Neuronal stem cell (in vitro differentiated cells): ENCODE results near the gene TPRN.

Source experiments
- DNase-seq: peaks from one replicate; pipeline ENCODE4 v3.0.0-alpha.2; 2013; ENCODE audit warnings: low spot score
- H2AFZ ChIP-seq: one replicate; pipeline ENCODE4 v1.6.1; 2013; ENCODE audit warnings: mild to moderate bottlenecking, low read length, inconsistent platforms
- H2AK5ac ChIP-seq: 2 replicates; pipeline ENCODE4 v1.6.1; 2013; ENCODE audit warnings: low read depth, mild to moderate bottlenecking, inconsistent platforms, low read length, moderate library complexity, mixed read lengths
- H2BK120ac ChIP-seq: 2 replicates; pipeline ENCODE4 v1.6.1; 2013; ENCODE audit warnings: low read depth, mild to moderate bottlenecking, inconsistent platforms, low read length, moderate library complexity, mixed read lengths
- H2BK12ac ChIP-seq: one replicate; pipeline ENCODE4 v1.6.1; 2013; ENCODE audit warnings: low read length, inconsistent platforms
- H2BK15ac ChIP-seq: 2 replicates; pipeline ENCODE4 v1.6.1; 2013; ENCODE audit warnings: mild to moderate bottlenecking, low read length, inconsistent platforms, mixed read lengths
- H2BK5ac ChIP-seq: one replicate; pipeline ENCODE4 v1.6.1; 2013; ENCODE audit warnings: inconsistent platforms, mild to moderate bottlenecking, low read length, moderate library complexity
- H3K14ac ChIP-seq: one replicate; pipeline ENCODE4 v1.6.1; 2013; ENCODE audit warnings: low read length, inconsistent platforms
- H3K18ac ChIP-seq: 2 replicates; pipeline ENCODE4 v1.6.1; 2013; ENCODE audit warnings: low read length, inconsistent platforms
- H3K23ac ChIP-seq: 2 replicates; pipeline ENCODE4 v1.6.1; 2013; ENCODE audit warnings: low read depth, mild to moderate bottlenecking, mixed read lengths, low read length, inconsistent platforms; ENCODE audit not compliant: poor library complexity
- H3K27ac ChIP-seq: replicated peaks from 3 replicates; pipeline ENCODE4 v1.5.1; 2013; ENCODE audit warnings: low read length, inconsistent platforms
- H3K27me3 ChIP-seq, 3 experiments: 2 replicates each; pipeline ENCODE4 v1.6.1; 2013; ENCODE audit warnings: low read length in 3 of 3, mild to moderate bottlenecking in 2 of 3, inconsistent platforms in 1 of 3, low read depth in 1 of 3, mixed read lengths in 1 of 3, moderate library complexity in 1 of 3; ENCODE audit not compliant: control insufficient read depth in 3 of 3, insufficient read depth in 3 of 3
- H3K36me3 ChIP-seq, 2 donors: replicated peaks in 1 of 2; 2 replicates each; pipeline ENCODE4 v1.6.1; 2013; ENCODE audit warnings: low read length in 2 of 2; ENCODE audit not compliant: control insufficient read depth in 2 of 2, insufficient read depth in 2 of 2
- H3K4ac ChIP-seq: 2 replicates; pipeline ENCODE4 v1.6.1; 2013; ENCODE audit warnings: inconsistent platforms, mild to moderate bottlenecking, low read length, moderate library complexity
- H3K4me1 ChIP-seq, 2 donors: 1 replicate in 1 of 2; 2 replicates in 1 of 2; pipeline ENCODE4 v1.6.1; 2013; ENCODE audit warnings: low read length in 2 of 2, low read depth in 1 of 2; ENCODE audit not compliant: control insufficient read depth in 2 of 2, insufficient read depth in 1 of 2
- H3K4me2 ChIP-seq: one replicate; pipeline ENCODE4 v1.6.1; 2013; ENCODE audit warnings: mild to moderate bottlenecking, low read length, inconsistent platforms; ENCODE audit not compliant: insufficient read depth, poor library complexity, severe bottlenecking
- H3K4me3 ChIP-seq, 2 donors: 2 replicates each; pipeline ENCODE4 v1.5.1; 2013; ENCODE audit warnings: low read length in 2 of 2, mild to moderate bottlenecking in 2 of 2, inconsistent platforms in 1 of 2, moderate library complexity in 1 of 2
- H3K79me1 ChIP-seq: one replicate; pipeline ENCODE4 v1.6.1; 2013; ENCODE audit warnings: low read depth, mild to moderate bottlenecking, inconsistent platforms, low read length, moderate library complexity
- H3K9ac ChIP-seq: one replicate; pipeline ENCODE4 v1.6.1; 2013; ENCODE audit warnings: mild to moderate bottlenecking, low read depth, low read length, inconsistent platforms; ENCODE audit not compliant: poor library complexity
- H3K9me3 ChIP-seq, 2 donors: replicated peaks in 1 of 2; 2 replicates each; pipeline versions ENCODE3 to v1.6.1; 2013; ENCODE audit warnings: low read length in 2 of 2, mild to moderate bottlenecking in 2 of 2, inconsistent platforms in 1 of 2, low read depth in 1 of 2, mixed read lengths in 1 of 2, moderate library complexity in 1 of 2; ENCODE audit not compliant: control insufficient read depth in 2 of 2, insufficient read depth in 1 of 2
- H4K8ac ChIP-seq: one replicate; pipeline ENCODE4 v1.6.1; 2013; ENCODE audit warnings: low read depth, mild to moderate bottlenecking, inconsistent platforms, low read length, moderate library complexity
- H4K91ac ChIP-seq: one replicate; pipeline ENCODE4 v1.6.1; 2013; ENCODE audit warnings: low read length, low read depth, mild to moderate bottlenecking, inconsistent platforms; ENCODE audit not compliant: poor library complexity
- WGBS, 2 donors: extraction: QIAGEN DNeasy Blood & Tissue Kit; methylation state at CpG; one replicate each; pipeline ENCODE4 v1.1.7; 2013; ENCODE audit warnings: missing lambda C conversion rate in 2 of 2, mixed read lengths in 1 of 2; ENCODE audit not compliant: insufficient read length in 2 of 2, insufficient replicate concordance in 1 of 2; ENCODE audit errors: extremely low coverage in 2 of 2; 5-methylcytosine and 5-hydroxymethylcytosine counted together

Gene TPRN

GRCh38 chr9:137160054-137160425 lies 40.5 kb downstream of the TPRN start:
- Histone ChIP-seq H3K4me1 (peaks cover 8% of the 10 kb centered on the region in 2 donors), H3K36me3 (no peaks in the 10 kb centered on the region)
- no CpG with 5 or more reads among the region's 17 CpGs for WGBS, 2 donors

GRCh38 chr9:137159105-137160053 lies 41.2 kb downstream of the TPRN start:
- no peak overlapping the region for H2BK12ac ChIP-seq
- peaks cover 8% of the 10 kb centered on the region in 2 donors for H3K4me1 ChIP-seq
- H3K27ac ChIP-seq, result no peak overlapping the region
- peaks cover 0 to 9% of the 10 kb centered on the region in 2 donors for H3K9me3 ChIP-seq
- no peak overlapping the region for H2BK5ac ChIP-seq
- no peak overlapping the region for H3K9ac ChIP-seq
- WGBS, 2 donors, result no CpG with 5 or more reads among the region's 14 CpGs
- H3K18ac ChIP-seq, result no peak overlapping the region
- H3K79me1 ChIP-seq, result peaks cover 3% of the 10 kb centered on the region
- no peak overlapping the region for H2AFZ ChIP-seq
- H2BK15ac ChIP-seq, result no peak overlapping the region
- H3K14ac ChIP-seq, result no peak overlapping the region
- peak overlapping the region in 1 of 2 donors; percentile 45 for H3K4me3 ChIP-seq
- H4K91ac ChIP-seq, result no peak overlapping the region
- no peaks in the 10 kb centered on the region for H3K36me3 ChIP-seq
- H2BK120ac ChIP-seq, result no peak overlapping the region
- no peak overlapping the region for H2AK5ac ChIP-seq
- H3K23ac ChIP-seq, result peak overlapping the region; percentile 65
- no peak overlapping the region for H3K4ac ChIP-seq
- no peak overlapping the region for H3K4me2 ChIP-seq
- no peak for DNase-seq
- H4K8ac ChIP-seq, result no peak overlapping the region
- peaks cover 27 to 92% (median 91%) of the 10 kb centered on the region in 3 experiments for H3K27me3 ChIP-seq

More at GRCh38 chr9:137160054-137160425, 40.5 kb downstream of the TPRN start:
- peaks cover 0 to 9% of the 10 kb centered on the region in 2 donors for H3K9me3 ChIP-seq
- H4K8ac ChIP-seq, result peak overlapping the region; percentile 17
- H2AK5ac ChIP-seq, result no peak overlapping the region
- H3K27me3 ChIP-seq, result peaks cover 27 to 93% (median 92%) of the 10 kb centered on the region in 3 experiments
- no peak overlapping the region for H2BK120ac ChIP-seq
- no peak overlapping the region for H3K4me2 ChIP-seq
- H2BK5ac ChIP-seq, result no peak overlapping the region
- no peak overlapping the region for H2BK12ac ChIP-seq
- DNase-seq, result no peak
- H2BK15ac ChIP-seq, result no peak overlapping the region
- H3K79me1 ChIP-seq, result peaks cover 3% of the 10 kb centered on the region
- no peak overlapping the region for H3K9ac ChIP-seq
- no peak overlapping the region for H3K18ac ChIP-seq
- no peak overlapping the region for H3K4ac ChIP-seq
- no peak overlapping the region for H3K14ac ChIP-seq
- no peak overlapping the region for H2AFZ ChIP-seq
- H3K4me3 ChIP-seq, result no peak overlapping the region
- no peak overlapping the region for H4K91ac ChIP-seq
- peak overlapping the region; percentile 65 for H3K23ac ChIP-seq
- no peak overlapping the region for H3K27ac ChIP-seq

GRCh38 chr9:137158625-137159024 lies 41.9 kb downstream of the TPRN start:
- no peak for DNase-seq
- no peak overlapping the region for H2BK15ac ChIP-seq
- no peak overlapping the region for H3K4me2 ChIP-seq
- H3K14ac ChIP-seq, result peak overlapping the region; percentile 47
- no peak overlapping the region for H3K27ac ChIP-seq
- no peak overlapping the region for H2BK120ac ChIP-seq
- H3K9me3 ChIP-seq, result peaks cover 0 to 9% of the 10 kb centered on the region in 2 donors
- H3K9ac ChIP-seq, result no peak overlapping the region
- WGBS, 2 donors, result no CpG with 5 or more reads among the region's 4 CpGs
- no peak overlapping the region for H2AFZ ChIP-seq
- H2BK12ac ChIP-seq, result no peak overlapping the region
- H3K23ac ChIP-seq, result no peak overlapping the region
- no peak overlapping the region for H4K8ac ChIP-seq
- no peak overlapping the region for H2BK5ac ChIP-seq
- peaks cover 3% of the 10 kb centered on the region for H3K79me1 ChIP-seq
- H4K91ac ChIP-seq, result no peak overlapping the region
- H3K27me3 ChIP-seq, result peaks cover 27 to 84% (median 83%) of the 10 kb centered on the region in 3 experiments
- peak overlapping the region in 1 of 2 donors; percentile 25 for H3K4me3 ChIP-seq
- no peak overlapping the region for H3K18ac ChIP-seq
- peak overlapping the region; percentile 36 for H2AK5ac ChIP-seq
- H3K4ac ChIP-seq, result no peak overlapping the region
- H3K4me1 ChIP-seq, result peaks cover 8% of the 10 kb centered on the region in 2 donors
- H3K36me3 ChIP-seq, result no peaks in the 10 kb centered on the region
